ENCODE measurements around the gene CBFB.

Gene CBFB

GRCh38 chr16:67043420-67043819, 14.5 kb downstream of the CBFB start:
- no peak for DNase-seq

GRCh38 chr16:67050796-67051195, 21.8 kb downstream of the CBFB start:
- no peak for DNase-seq

GRCh38 chr16:67052399-67052798, 23.4 kb downstream of the CBFB start:
- no peak for DNase-seq

GRCh38 chr16:67053767-67054334, 24.9 kb downstream of the CBFB start:
- peak in 3 of 6 experiments; percentile 24 to 28 (median 28) for DNase-seq

- no peak for DNase-seq
These were observed 26.0 kb downstream of the CBFB start for GRCh38 chr16:67054901-67055300.

- DNase-seq = no peak
These were observed 27.0 kb downstream of the CBFB start for GRCh38 chr16:67055712-67056487.

GRCh38 chr16:67063008-67063407, 34.1 kb downstream of the CBFB start:
- no peak for DNase-seq

- DNase-seq = no peak
These were observed 39.3 kb downstream of the CBFB start for GRCh38 chr16:67068212-67068753.

- DNase-seq = no peak
These were observed 42.6 kb downstream of the CBFB start for GRCh38 chr16:67071476-67072048.

- DNase-seq = no peak
These were observed 46.4 kb downstream of the CBFB start for GRCh38 chr16:67075331-67075730.

GRCh38 chr16:67077871-67078270, 48.9 kb downstream of the CBFB start:
- no peak for DNase-seq

- DNase-seq = no peak
These were observed 53.2 kb downstream of the CBFB start for GRCh38 chr16:67082100-67082499.

GRCh38 chr16:67082891-67083290, 53.9 kb downstream of the CBFB start:
- no peak for DNase-seq

- no peak for DNase-seq
These were observed 55.5 kb downstream of the CBFB start for GRCh38 chr16:67084345-67085028.

- no peak for DNase-seq
These were observed 57.9 kb downstream of the CBFB start for GRCh38 chr16:67086822-67087221.

GRCh38 chr16:67087291-67087690, 58.3 kb downstream of the CBFB start:
- DNase-seq = no peak

- DNase-seq = no peak
These were observed 58.9 kb downstream of the CBFB start for GRCh38 chr16:67087803-67088202.

- DNase-seq = no peak
These were observed 59.6 kb downstream of the CBFB start for GRCh38 chr16:67088551-67088950.

GRCh38 chr16:67089101-67089500, 60.2 kb downstream of the CBFB start:
- no peak for DNase-seq

- no peak for DNase-seq
These were observed 63.1 kb downstream of the CBFB start for GRCh38 chr16:67091906-67092566.

GRCh38 chr16:67093098-67093726, 64.3 kb downstream of the CBFB start:
- DNase-seq = no peak

- no peak for DNase-seq
These were observed 69.7 kb downstream of the CBFB start for GRCh38 chr16:67098599-67098998.

Measured in stimulated activated naive CD4-positive, alpha-beta T cell (primary cell).